IMR-90 (cell line): ENCODE measurements around the gene MYH11. TPM values are rescaled to one million over a fixed set of nuclear protein-coding genes. Genes with fewer than 3 reads are reported as not detected.
A peak's percentile ranks its signal among the peaks of the same experiment; 100 is the strongest.

Experiments used
- ATAC-seq: fragments of 200-7000 bp; cut with Tn5 transposase; 2 replicates; pipeline ENCODE4 v1.9.1; 2020; ENCODE audit warnings: low read depth, mild to moderate bottlenecking, moderate library complexity
- BruUV-seq: library from RNA; stranded (reverse); fragments of 400-500 nt; replicated peaks from 2 replicates; lab custom pipeline; 2021; lab: Mats Ljungman, UMichigan
- CTCF ChIA-PET: fragments of 300-600 bp; formaldehyde crosslinking; extraction: SDS; loops from one replicate; lab custom pipeline; 2021; ENCODE audit warnings: antibody characterized with exemption; lab: Yijun Ruan, JAX
- POLR2A ChIA-PET: fragments of 300-600 bp; sonication (Branson Sonifier 250); formaldehyde crosslinking; loops from one replicate; lab custom pipeline; 2022; ENCODE audit warnings: antibody characterized with exemption; ENCODE audit not compliant: unreplicated experiment; lab: Charles Lee
- DNase-seq: peaks from one replicate; pipeline ENCODE4 v3.0.0; 2013
- H2AFZ ChIP-seq: replicated peaks from 2 replicates; pipeline ENCODE3; 2013; ENCODE audit warnings: low read length, mild to moderate bottlenecking; ENCODE audit not compliant: poor library complexity
- H2AK5ac ChIP-seq: 2 replicates; pipeline ENCODE4 v1.6.1; 2013; ENCODE audit warnings: low read depth, low read length, inconsistent platforms
- H2AK9ac ChIP-seq: replicated peaks from 2 replicates; pipeline ENCODE3; 2013; ENCODE audit warnings: mild to moderate bottlenecking, low read depth, low read length, moderate library complexity; ENCODE audit not compliant: poor library complexity
- H2BK120ac ChIP-seq: 2 replicates; pipeline ENCODE4 v1.6.1; 2013; ENCODE audit warnings: low read depth, low read length, inconsistent platforms
- H2BK15ac ChIP-seq: 3 replicates; pipeline ENCODE4 v1.6.1; 2013; ENCODE audit warnings: low read depth, low read length, inconsistent platforms
- H2BK20ac ChIP-seq: 2 replicates; pipeline ENCODE4 v1.6.1; 2013; ENCODE audit warnings: low read depth, mild to moderate bottlenecking, inconsistent platforms, low read length, moderate library complexity
- H2BK5ac ChIP-seq: 2 replicates; pipeline ENCODE4 v1.6.1; 2013; ENCODE audit warnings: mild to moderate bottlenecking, low read depth, low read length, inconsistent platforms; ENCODE audit not compliant: poor library complexity, severe bottlenecking
- H3K14ac ChIP-seq: replicated peaks from 2 replicates; pipeline ENCODE4 v1.6.1; 2013; ENCODE audit warnings: low read depth, low read length, inconsistent platforms
- H3K18ac ChIP-seq: 2 replicates; pipeline ENCODE4 v1.6.1; 2013; ENCODE audit warnings: low read depth, low read length, control low read depth
- H3K23ac ChIP-seq: 2 replicates; pipeline ENCODE4 v1.6.1; 2013; ENCODE audit warnings: low read depth, low read length, inconsistent platforms
- H3K27ac ChIP-seq: 2 replicates; pipeline ENCODE4 v1.5.1; 2013; ENCODE audit warnings: mild to moderate bottlenecking, control low read depth, low read length; ENCODE audit not compliant: insufficient read depth
- H3K27me3 ChIP-seq: 2 replicates; pipeline ENCODE4 v1.6.1; 2013; ENCODE audit warnings: low read length; ENCODE audit not compliant: control insufficient read depth, insufficient read depth
- H3K36me3 ChIP-seq: 2 replicates; pipeline ENCODE4 v1.6.1; 2013; ENCODE audit warnings: low read length, mixed read lengths; ENCODE audit not compliant: control insufficient read depth, insufficient read depth
- H3K4ac ChIP-seq: 2 replicates; pipeline ENCODE4 v1.6.1; 2013; ENCODE audit warnings: low read depth, low read length, inconsistent platforms
- H3K4me1 ChIP-seq: 2 replicates; pipeline ENCODE4 v1.6.1; 2013; ENCODE audit warnings: low read length, mixed read lengths; ENCODE audit not compliant: control insufficient read depth, insufficient read depth
- H3K4me2 ChIP-seq: 2 replicates; pipeline ENCODE4 v1.6.1; 2013; ENCODE audit warnings: low read depth, mild to moderate bottlenecking, control low read depth, low read length, moderate library complexity
- H3K4me3 ChIP-seq: 2 replicates; pipeline ENCODE4 v1.5.1; 2013; ENCODE audit warnings: low read depth, mild to moderate bottlenecking, control low read depth, low read length, moderate library complexity; ENCODE audit not compliant: insufficient read depth
- H3K56ac ChIP-seq: 2 replicates; pipeline ENCODE4 v1.6.1; 2013; ENCODE audit warnings: low read length, inconsistent platforms; ENCODE audit not compliant: insufficient read depth; ENCODE audit errors: extremely low read depth
- H3K79me1 ChIP-seq, 2 experiments: 2 replicates each; pipeline ENCODE4 v1.6.1; 2013; ENCODE audit warnings: low read length in 2 of 2, inconsistent platforms in 1 of 2, low read depth in 1 of 2
- H3K9ac ChIP-seq: 2 replicates; pipeline ENCODE4 v1.6.1; 2013; ENCODE audit warnings: low read depth, low read length, control low read depth
- H3K9me1 ChIP-seq: 2 replicates; pipeline ENCODE4 v1.6.1; 2013; ENCODE audit warnings: low read length, inconsistent platforms; ENCODE audit not compliant: insufficient read depth
- H3K9me3 ChIP-seq: 2 replicates; pipeline ENCODE4 v1.6.1; 2013; ENCODE audit warnings: low read length; ENCODE audit not compliant: control insufficient read depth, insufficient read depth
- H4K20me1 ChIP-seq: 2 replicates; pipeline ENCODE4 v1.6.1; 2013; ENCODE audit warnings: low read length, inconsistent platforms; ENCODE audit not compliant: insufficient read depth
- H4K5ac ChIP-seq: 2 replicates; pipeline ENCODE4 v1.6.1; 2013; ENCODE audit warnings: mild to moderate bottlenecking, low read depth, low read length, control low read depth
- H4K8ac ChIP-seq, 2 experiments: 2 replicates each; pipeline ENCODE4 v1.6.1; 2013; ENCODE audit warnings: low read depth in 2 of 2, low read length in 2 of 2, control low read depth in 1 of 2, inconsistent platforms in 1 of 2
- H4K91ac ChIP-seq: 2 replicates; pipeline ENCODE4 v1.6.1; 2013; ENCODE audit warnings: low read depth, low read length, inconsistent platforms; ENCODE audit not compliant: insufficient read depth
- POLR2A ChIP-seq: IDR thresholded peaks from 2 replicates; pipeline ENCODE4 v1.6.1; 2012; ENCODE audit warnings: mild to moderate bottlenecking, low read depth, low read length
- dilution Hi-C: fragments of 300-500 bp; cut with HindIII; formaldehyde crosslinking; loops from one replicate; pipeline ENCODE4 v1.14.3; 2018; ENCODE audit warnings: low sequenced_read_pairs; ENCODE audit not compliant: unreplicated experiment
- in situ Hi-C: fragments of 300-500 bp; cut with MboI; formaldehyde crosslinking; loops from 3 replicates; pipeline ENCODE4 v1.14.3; 2019; ENCODE audit warnings: low sequenced_read_pairs, inconsistent platforms, mixed read lengths
- intact Hi-C: fragments of 100-400 bp; cut with micrococcal nuclease; formaldehyde crosslinking; loops from 2 replicates; pipeline ENCODE4 v1.10.0; 2022
- polyA plus RNA-seq, 3 experiments: library from polyadenylated mRNA; depleted of rRNA; stranded (reverse); fragments of >200 nt; gene quantifications; 2 replicates each; pipeline ENCODE4 v1.2.3, GENCODE V29; 2012; ENCODE audit warnings: low replicate concordance in 1 of 3
- total RNA-seq: library from RNA; depleted of rRNA; stranded (reverse); fragments of >200 nt; gene quantifications from 2 replicates; pipeline ENCODE4 v1.2.3, GENCODE V29; 2012

The MYH11 gene
- total and polyA plus RNA-seq, 2 of the 4 experiments (the other 2 are of a cell fraction): under 0.01 to 0.12 TPM

DNA sequence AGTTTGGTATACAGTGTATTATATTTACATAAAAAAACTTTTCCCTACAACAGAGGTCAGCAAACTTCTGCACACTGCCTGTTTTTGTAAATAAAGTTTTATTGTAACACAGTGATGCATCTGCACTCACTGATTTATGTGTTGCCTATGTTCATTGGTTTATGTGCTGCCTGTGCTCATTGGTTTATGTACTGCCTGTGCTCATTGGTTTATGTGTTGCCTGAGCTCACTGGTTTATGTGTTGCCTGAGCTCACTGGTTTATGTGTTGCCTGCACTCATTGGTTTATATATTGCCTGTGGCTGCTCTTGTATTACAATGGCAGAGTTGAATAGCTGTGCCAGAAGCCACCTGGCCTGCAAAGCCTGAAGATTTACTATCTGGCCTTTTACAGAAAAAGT is 81.6 kb downstream of the MYH11 start:
- Histone ChIP-seq H3K9me3 (no peaks in the 10 kb centered on the region), H2BK120ac (no peak overlapping the region), H4K5ac (no peak overlapping the region), H3K23ac (no peak overlapping the region), H3K9me1 (0 out of 2 replicates have a peak, but pooled peaks cover 5% of the 10 kb centered on the region), H2BK20ac (no peak overlapping the region), H4K20me1 (no peaks in the 10 kb centered on the region), H3K4ac (no peak overlapping the region), H3K79me1 (no peaks in the 10 kb centered on the region), H3K4me3 (no peak overlapping the region), H2AK5ac (no peak overlapping the region), H3K56ac (no peak overlapping the region), H3K4me2 (no peak overlapping the region), H3K14ac (no peak overlapping the region), H3K9ac (no peak overlapping the region), H3K27me3 (peaks cover 7% of the 10 kb centered on the region), H2AFZ (no peak overlapping the region), H3K18ac (no peak overlapping the region), H3K4me1 (peaks cover 2% of the 10 kb centered on the region; the same call in 1 of the 2 replicates), H4K8ac (no peak overlapping the region), H2AK9ac (no peak overlapping the region), H2BK15ac (no peak overlapping the region), H2BK5ac (no peak overlapping the region), H4K91ac (no peak overlapping the region), H3K36me3 (no peaks in the 10 kb centered on the region), H3K27ac (no peak overlapping the region)
- dilution Hi-C loops (no loop called here), in situ Hi-C loops (loop anchor here (5.0 kb wide), 1 partner anchor 57 kb away; no protein-coding TSS in a partner anchor), intact Hi-C loops (loop anchor here (10.0 kb wide), 1 partner anchor 170 kb away; the partner anchor contains the start of gene ABCC1)
- ATAC-seq (peak; percentile 59), DNase-seq (peak; percentile 58)
- CTCF ChIA-PET: interaction anchor here (0.6 to 0.9 kb wide), 3 partner anchors 19 to 349 kb away, joined by 3 read pairs; no protein-coding TSS in a partner anchor
- POLR2A ChIA-PET: no interaction called here
- BruUV-seq: no TSS peak
- no peak for TF ChIP-seq POLR2A
